Ovary (tissue), 3 donors: Measurements from ENCODE around the gene RNASET2.

Source experiments
- EP300 ChIP-seq: sonication (generic); formaldehyde crosslinking; IDR thresholded peaks from one replicate; pipeline ENCODE4 v1.6.1; 2017; ENCODE audit warnings: antibody characterized with exemption
- POLR2A ChIP-seq: fragments of 450-650 bp; IDR thresholded peaks from one replicate; pipeline ENCODE4 v1.6.1; 2017; ENCODE audit warnings: antibody characterized with exemption, mild to moderate bottlenecking, moderate library complexity
- TF ChIP-seq, protein P1 (sequence below), 3 donors: fragments of 450-650 bp in 2 of 3; fragments of 200-600 bp in 1 of 3; IDR thresholded peaks; one replicate each; pipeline versions ENCODE4 v1.5.1 to v1.8.0; 2016 to 2022; ENCODE audit warnings: antibody characterized with exemption in 3 of 3, mild to moderate bottlenecking in 1 of 3
- donor health status: DM: no; HTN: no; CAD: no.

GRCh38 chr6:166929542-166930189, 26.7 kb downstream of the RNASET2 start:
- TF ChIP-seq, protein P1, sequence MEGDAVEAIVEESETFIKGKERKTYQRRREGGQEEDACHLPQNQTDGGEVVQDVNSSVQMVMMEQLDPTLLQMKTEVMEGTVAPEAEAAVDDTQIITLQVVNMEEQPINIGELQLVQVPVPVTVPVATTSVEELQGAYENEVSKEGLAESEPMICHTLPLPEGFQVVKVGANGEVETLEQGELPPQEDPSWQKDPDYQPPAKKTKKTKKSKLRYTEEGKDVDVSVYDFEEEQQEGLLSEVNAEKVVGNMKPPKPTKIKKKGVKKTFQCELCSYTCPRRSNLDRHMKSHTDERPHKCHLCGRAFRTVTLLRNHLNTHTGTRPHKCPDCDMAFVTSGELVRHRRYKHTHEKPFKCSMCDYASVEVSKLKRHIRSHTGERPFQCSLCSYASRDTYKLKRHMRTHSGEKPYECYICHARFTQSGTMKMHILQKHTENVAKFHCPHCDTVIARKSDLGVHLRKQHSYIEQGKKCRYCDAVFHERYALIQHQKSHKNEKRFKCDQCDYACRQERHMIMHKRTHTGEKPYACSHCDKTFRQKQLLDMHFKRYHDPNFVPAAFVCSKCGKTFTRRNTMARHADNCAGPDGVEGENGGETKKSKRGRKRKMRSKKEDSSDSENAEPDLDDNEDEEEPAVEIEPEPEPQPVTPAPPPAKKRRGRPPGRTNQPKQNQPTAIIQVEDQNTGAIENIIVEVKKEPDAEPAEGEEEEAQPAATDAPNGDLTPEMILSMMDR (IDR thresholded peaks at IDR 0.05) = no peak
- no peak for TF ChIP-seq POLR2A
- TF ChIP-seq EP300 = no peak
